Thoracic aorta (tissue), 2 donors: ENCODE measurements around the gene TST. TPM values are rescaled to one million over a fixed set of nuclear protein-coding genes. Genes with fewer than 3 reads are reported as not detected.

Experiments used
- ATAC-seq: fragments of 150-250 bp; one replicate; pipeline ENCODE4 v1.8.0; 2017; ENCODE audit warnings: low read depth; ENCODE audit not compliant: insufficient number of reproducible peaks, low FRiP score
- DNase-seq: peaks from one replicate; pipeline ENCODE4 v3.0.0-alpha.2; 2020; ENCODE audit warnings: low spot score
- H3K27ac ChIP-seq, 2 donors: fragments of 200-600 bp; sonication (generic); 1 replicate in 1 of 2; 2 replicates in 1 of 2; pipeline ENCODE4 v1.5.1; 2016; ENCODE audit warnings: mild to moderate bottlenecking in 2 of 2, moderate library complexity in 2 of 2
- H3K27me3 ChIP-seq: fragments of 200-600 bp; sonication (generic); replicated peaks from 2 replicates; pipeline ENCODE4 v1.6.0; 2016; ENCODE audit warnings: mild to moderate bottlenecking; ENCODE audit not compliant: insufficient read depth
- H3K36me3 ChIP-seq: fragments of 200-600 bp; sonication (generic); one replicate; pipeline ENCODE4 v1.5.1; 2016
- H3K4me1 ChIP-seq, 2 donors: fragments of 200-600 bp; sonication (generic); 1 replicate in 1 of 2; 2 replicates in 1 of 2; pipeline versions ENCODE4 v1.5.1 to v1.6.0; 2016; ENCODE audit warnings: low read depth in 2 of 2, mild to moderate bottlenecking in 1 of 2; ENCODE audit not compliant: control insufficient read depth in 1 of 2
- H3K4me3 ChIP-seq: fragments of 200-600 bp; sonication (generic); 2 replicates; pipeline ENCODE4 v1.5.1; 2016; ENCODE audit warnings: mild to moderate bottlenecking
- H3K9me3 ChIP-seq: fragments of 200-600 bp; sonication (generic); 2 replicates; pipeline ENCODE4 v1.5.1; 2016
- total RNA-seq, 2 donors: library from RNA; depleted of rRNA; stranded (reverse); fragments of >200 nt; gene quantifications; one replicate each; pipeline versions ENCODE4 v1.1.0 to v1.2.3, GENCODE V29; 2016
- TF ChIP-seq, protein P1 (sequence below): fragments of 200-600 bp; sonication (generic); IDR thresholded peaks from one replicate; pipeline ENCODE4 v1.5.1; 2019; ENCODE audit warnings: antibody characterized with exemption

The TST gene
- total RNA-seq, 2 donors from 2014 or later, result 8.5 to 26.9 TPM

DNA sequence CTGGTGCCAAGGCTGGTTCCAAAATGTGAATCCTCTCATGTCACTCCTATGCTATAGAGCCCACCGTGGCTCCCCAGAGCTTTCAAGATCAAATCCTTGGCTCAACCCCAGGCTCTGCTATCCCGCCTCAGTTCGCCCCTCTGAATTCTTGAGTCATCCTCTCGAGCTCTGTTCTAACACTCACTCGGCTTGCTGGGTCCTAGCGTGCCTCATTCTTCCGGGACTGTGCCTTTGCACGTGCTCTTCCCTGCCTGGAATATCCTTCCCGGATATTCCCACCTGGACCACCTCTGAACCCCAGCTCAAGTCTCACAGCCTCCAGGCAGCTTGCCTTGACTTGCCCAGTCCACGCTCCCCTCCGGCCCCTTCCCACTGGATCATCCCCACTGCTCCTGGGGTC lies 45.3 kb upstream of the TST start:
- H3K4me3 ChIP-seq, result no peak overlapping the region
- ATAC-seq (no peak), DNase-seq (no peak)
- H3K27me3 ChIP-seq, result no peaks in the 10 kb centered on the region
- no peak overlapping the region for H3K27ac ChIP-seq
- TF ChIP-seq, protein P1, sequence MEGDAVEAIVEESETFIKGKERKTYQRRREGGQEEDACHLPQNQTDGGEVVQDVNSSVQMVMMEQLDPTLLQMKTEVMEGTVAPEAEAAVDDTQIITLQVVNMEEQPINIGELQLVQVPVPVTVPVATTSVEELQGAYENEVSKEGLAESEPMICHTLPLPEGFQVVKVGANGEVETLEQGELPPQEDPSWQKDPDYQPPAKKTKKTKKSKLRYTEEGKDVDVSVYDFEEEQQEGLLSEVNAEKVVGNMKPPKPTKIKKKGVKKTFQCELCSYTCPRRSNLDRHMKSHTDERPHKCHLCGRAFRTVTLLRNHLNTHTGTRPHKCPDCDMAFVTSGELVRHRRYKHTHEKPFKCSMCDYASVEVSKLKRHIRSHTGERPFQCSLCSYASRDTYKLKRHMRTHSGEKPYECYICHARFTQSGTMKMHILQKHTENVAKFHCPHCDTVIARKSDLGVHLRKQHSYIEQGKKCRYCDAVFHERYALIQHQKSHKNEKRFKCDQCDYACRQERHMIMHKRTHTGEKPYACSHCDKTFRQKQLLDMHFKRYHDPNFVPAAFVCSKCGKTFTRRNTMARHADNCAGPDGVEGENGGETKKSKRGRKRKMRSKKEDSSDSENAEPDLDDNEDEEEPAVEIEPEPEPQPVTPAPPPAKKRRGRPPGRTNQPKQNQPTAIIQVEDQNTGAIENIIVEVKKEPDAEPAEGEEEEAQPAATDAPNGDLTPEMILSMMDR, result no peak
- no peaks in the 10 kb centered on the region for H3K4me1 ChIP-seq
- H3K9me3 ChIP-seq, result no peaks in the 10 kb centered on the region
- peaks cover 6% of the 10 kb centered on the region for H3K36me3 ChIP-seq

- Histone ChIP-seq H3K9me3 (no peaks in the 10 kb centered on the region), H3K36me3 (peaks cover 8% of the 10 kb centered on the region), H3K4me1 (no peaks in the 10 kb centered on the region), H3K27ac (no peak overlapping the region), H3K4me3 (no peak overlapping the region), H3K27me3 (no peaks in the 10 kb centered on the region)
- no peak for DNase-seq
- ATAC-seq, result no peak
- TF ChIP-seq, protein P1, result no peak
Measured at GRCh38 chr22:37063431-37064420, 44.5 kb upstream of the TST start.

- Histone ChIP-seq H3K4me3 (no peak overlapping the region), H3K9me3 (no peaks in the 10 kb centered on the region), H3K27me3 (no peaks in the 10 kb centered on the region), H3K36me3 (peaks cover 17% of the 10 kb centered on the region), H3K4me1 (no peaks in the 10 kb centered on the region), H3K27ac (no peak overlapping the region)
- DNase-seq (no peak), ATAC-seq (no peak)
- TF ChIP-seq, protein P1, result no peak
Measured at GRCh38 chr22:37062702-37063381, 43.6 kb upstream of the TST start.

- H3K4me1 ChIP-seq, result no peaks in the 10 kb centered on the region
- no peak for ATAC-seq
- TF ChIP-seq, protein P1, result no peak
- H3K4me3 ChIP-seq, result no peak overlapping the region
- peaks cover 19% of the 10 kb centered on the region for H3K36me3 ChIP-seq
- no peaks in the 10 kb centered on the region for H3K27me3 ChIP-seq
- no peak overlapping the region for H3K27ac ChIP-seq
- no peak for DNase-seq
- H3K9me3 ChIP-seq, result no peaks in the 10 kb centered on the region
Measured at GRCh38 chr22:37062376-37062675, 43.1 kb upstream of the TST start.

GRCh38 chr22:37061611-37062375 lies 42.5 kb upstream of the TST start:
- H3K4me3 ChIP-seq, result no peak overlapping the region
- no peaks in the 10 kb centered on the region for H3K27me3 ChIP-seq
- ATAC-seq (no peak), DNase-seq (no peak)
- H3K36me3 ChIP-seq, result peaks cover 25% of the 10 kb centered on the region
- TF ChIP-seq, protein P1, result no peak
- H3K27ac ChIP-seq, result no peak overlapping the region
- H3K9me3 ChIP-seq, result no peaks in the 10 kb centered on the region
- no peaks in the 10 kb centered on the region for H3K4me1 ChIP-seq
